ENCODE measurements around the gene SEMA7A.

DNA sequence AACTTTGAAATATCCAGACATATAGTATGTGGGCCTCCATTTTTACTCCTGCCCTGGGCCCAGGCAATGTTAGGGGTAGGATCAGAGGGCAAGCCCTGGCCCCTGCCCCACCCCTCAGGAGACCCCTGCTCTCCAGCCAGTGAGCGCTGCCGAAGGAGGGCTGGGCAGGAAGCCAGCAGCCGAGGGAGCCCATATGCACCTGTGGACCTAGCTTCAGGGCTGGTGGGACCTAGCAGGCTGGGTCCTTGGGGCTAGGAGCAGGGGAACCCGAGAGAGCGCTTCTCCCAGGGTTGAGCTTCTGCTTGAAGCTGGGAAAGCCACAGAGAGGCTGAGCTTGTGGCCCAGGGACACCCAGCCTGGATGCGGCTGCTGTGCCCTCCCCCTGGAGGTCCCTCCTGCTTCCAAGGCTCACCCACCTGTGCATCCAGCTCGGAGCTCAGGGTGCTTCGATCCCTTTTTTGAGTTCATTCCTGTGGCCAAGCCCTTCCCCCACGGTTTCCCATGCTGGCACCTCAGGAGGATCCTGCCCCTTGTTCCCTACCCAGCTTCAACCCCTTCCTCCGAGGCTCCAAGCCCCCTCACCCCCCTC lies 45.3 kb downstream of the SEMA7A start:
- TF ChIP-seq POLR2A (IDR thresholded peaks at IDR 0.05; ENCODE audit: low read depth, low read length) (no peak), TAF1 (IDR thresholded peaks at IDR 0.05; ENCODE audit: borderline replicate concordance, low read depth, low read length) (no peak)

Measured in GM12892 (cell line).